HG03095 (cell line): ENCODE results near the gene ATXN7.
A peak's percentile ranks its signal among the peaks of the same experiment; 100 is the strongest.

Source experiments
- ATAC-seq: cut with Tn5 transposase; IDR thresholded peaks from one replicate; pipeline ENCODE4 v1.9.1; 2021; ENCODE audit warnings: moderate library complexity; ENCODE audit not compliant: unreplicated experiment

Gene ATXN7

DNA sequence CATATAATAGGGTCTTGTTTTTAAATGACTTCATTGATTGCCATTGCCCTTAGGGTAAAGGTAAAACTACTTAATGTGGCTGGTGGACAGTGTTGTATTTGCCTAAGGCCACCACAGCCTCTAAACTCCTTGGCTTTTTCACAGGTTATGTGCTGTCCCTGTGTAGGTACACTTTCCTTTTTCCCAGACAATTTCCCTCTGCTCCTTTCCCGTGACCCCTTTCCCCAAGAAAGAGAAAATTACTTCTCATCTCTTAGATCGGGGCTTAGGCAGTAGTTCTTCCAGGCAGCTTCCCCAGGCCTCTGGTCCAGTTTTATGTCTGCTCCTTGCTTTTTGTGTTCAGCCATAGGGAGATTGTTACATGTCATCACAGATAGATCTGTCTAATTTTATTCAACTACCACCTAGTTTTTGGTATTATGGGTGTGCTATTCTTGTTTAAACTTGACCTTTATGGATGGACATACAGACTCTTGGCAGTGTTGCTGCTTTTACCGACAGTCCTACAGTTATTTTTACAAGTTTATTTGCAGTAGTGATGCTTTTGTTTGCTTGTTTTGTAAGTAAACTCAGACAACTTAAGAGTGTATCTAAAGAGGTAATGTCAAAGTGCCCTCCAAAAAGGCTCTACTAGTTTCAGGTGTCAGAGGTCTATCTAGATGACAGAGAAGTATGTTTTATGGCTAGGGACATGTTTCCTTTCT lies 69.0 kb downstream of the ATXN7 start:
- ATAC-seq, result no peak

DNA sequence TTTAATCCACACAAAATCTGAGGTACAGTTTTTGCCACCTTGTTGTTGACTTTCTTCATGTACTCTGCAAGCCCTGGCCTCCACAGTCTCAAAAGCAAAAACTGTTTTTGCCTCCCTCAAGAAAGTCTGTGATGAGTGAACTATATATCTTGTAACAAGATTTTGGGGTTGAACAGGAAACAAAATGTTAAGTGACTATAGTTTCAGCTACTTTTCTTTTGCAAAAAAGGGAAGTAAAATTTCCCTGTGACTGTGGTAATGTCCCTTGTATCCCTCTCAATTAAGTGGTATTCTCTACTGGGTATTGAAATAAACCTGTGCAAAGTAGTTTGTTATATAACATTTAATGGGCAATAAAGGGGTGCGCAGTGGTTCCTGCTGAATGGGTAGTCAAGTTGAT lies 69.8 kb downstream of the ATXN7 start:
- ATAC-seq, result peak; percentile 53

DNA sequence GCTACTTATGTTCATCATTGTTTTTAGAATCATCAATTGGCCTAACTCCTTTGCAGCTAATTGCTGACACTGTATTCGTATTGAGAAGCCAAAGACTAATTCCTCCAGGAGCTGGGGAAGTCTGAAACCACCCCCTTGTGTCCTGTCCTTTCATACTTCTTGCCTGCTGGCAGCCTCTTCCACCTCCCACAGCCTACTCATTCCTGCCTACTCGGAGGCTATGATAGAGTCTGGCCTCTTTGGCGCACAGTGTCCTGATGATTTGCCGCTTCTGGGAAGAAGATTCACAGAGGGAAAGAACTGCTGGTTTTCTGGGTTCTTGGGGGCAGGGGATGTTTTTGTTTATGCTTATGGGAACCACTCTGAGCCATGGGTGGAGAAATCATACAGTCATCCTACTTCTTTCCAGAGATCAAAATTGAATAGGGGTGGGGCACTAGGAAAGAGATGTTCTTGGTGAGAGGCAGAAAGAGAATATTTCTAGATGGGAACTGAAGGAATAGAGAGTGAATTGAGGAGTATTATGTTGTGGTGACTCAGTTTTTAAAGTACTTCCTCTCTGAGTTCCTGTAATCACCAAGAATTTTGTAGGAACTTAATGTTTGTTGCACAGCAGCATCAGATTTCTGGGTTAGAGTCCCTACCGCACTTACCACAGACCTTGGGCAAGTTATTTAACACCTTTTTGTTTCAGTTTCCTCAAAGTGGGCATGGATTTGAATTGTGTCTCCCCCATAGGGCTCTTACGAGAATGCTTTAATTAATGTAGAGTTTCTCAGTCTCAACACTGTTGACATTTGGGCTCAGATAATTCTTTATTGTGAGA lies 70.6 kb downstream of the ATXN7 start:
- no peak for ATAC-seq

DNA sequence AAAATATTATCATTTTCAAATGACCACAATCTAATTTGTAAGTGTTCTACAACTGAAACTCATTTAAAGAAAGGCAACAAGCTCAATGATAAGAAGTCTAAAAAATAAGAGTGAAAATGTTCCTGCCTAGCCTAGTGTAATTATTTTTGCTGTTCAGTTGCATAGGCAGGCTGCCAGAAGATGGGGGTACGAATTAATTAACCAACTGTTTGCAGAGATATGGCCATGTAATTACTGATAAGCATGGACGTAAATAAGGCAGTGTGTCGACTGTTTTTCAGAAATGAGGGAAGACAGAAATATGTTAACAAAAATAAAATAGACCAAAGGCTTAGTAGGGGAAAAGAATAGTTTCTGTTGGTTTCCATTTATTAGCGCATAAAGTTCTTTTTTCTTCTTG lies 73.3 kb downstream of the ATXN7 start:
- no peak for ATAC-seq

DNA sequence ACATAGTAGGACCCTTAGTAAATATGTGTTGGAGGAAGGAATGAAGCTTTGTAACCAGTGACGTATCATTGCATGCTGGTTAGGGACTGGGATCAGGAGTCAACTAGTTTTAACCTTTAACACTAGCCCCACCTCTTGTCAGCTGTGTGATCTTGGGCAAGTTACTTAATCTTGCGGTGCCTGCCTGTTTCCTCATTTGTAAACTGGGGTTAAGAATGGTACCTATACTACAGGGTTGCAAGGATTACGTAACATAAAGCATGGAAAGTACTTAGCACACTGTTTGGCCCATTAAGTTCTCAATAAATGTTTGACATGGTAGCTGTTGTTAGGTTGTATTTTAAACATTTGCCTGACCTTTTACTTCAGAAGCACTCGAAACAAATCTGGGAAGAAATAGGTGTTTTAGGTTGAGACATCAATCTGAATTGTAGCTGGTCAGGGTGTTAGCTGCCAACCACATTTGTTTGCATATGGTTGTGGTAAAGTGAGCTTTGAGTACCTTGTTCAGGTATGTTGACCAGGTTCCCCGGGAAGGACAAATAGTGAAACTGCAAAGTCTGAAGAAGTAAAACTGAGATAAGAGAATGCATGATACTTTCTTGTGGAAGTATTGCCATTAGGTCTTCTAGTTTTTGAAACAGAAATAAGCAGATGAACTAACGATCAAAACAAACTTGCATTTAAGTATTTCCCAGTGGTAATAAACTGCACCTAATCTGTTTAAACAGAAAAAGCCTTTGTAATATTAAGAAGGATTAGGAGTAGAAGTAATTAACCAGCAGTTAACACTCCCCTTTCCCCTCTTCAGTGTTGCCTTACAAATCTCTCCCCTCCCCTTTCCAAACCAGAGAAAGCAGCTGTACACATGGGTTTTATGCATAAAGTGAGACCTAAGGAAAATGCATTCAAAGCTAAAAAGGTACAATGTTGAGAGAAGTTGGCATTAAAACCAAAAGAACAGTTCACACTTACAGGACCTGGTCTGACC lies 74.3 kb downstream of the ATXN7 start:
- ATAC-seq, result peak; percentile 58

DNA sequence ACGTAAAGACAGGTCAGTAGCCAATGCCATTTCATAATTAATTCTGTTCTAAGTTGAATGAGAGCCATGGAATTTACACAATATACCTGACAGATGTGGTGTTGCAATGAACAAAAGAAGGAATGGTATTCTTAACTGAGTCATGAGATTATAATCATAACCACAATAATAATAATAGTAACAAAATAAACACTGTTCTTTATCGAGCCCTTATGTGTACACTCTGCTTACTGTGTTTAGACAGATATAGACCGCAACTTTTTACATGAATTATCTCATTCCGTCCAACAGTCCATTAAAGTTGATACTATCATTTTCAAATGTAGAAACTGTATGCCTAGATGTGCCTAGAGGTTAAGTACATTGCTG lies 76.7 kb downstream of the ATXN7 start:
- ATAC-seq, result no peak

DNA sequence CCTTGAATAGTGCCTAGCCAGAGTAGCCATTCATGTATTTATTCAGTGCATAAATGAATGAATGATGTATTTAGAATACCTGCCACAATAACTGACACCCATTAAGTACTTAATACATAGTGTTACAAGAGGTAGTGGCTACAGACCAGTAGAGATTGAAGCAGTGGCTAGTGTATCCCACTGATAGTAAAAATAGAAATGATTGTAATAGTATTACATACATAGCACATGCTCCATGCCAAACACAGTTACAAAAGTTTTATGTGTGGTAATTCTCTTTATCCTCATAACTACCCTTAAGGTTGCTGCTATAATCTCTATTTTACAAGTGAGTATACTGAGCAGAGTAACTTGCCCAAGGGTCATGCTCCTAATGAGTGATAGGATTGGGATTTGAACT lies 78.9 kb downstream of the ATXN7 start:
- no peak for ATAC-seq

DNA sequence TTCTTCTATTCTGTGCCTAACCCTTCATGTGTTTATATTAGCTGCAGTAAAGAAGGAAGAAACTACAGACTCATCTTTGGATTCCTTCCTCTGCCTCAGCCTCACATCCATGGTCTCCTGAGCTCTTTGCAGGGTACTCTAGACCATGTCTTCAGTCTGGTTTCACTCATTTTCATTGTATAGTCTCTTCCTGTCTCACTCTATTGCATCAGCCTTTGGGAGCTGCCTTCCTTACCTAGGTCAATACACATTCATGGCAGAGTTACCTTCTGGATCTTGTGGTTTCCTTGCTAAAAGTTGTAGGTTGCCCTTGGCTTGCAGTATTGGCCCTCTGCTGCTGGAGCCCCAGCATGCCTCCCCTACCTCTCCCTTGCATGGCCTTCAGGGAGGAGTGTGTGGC lies 80.0 kb downstream of the ATXN7 start:
- ATAC-seq, result no peak

DNA sequence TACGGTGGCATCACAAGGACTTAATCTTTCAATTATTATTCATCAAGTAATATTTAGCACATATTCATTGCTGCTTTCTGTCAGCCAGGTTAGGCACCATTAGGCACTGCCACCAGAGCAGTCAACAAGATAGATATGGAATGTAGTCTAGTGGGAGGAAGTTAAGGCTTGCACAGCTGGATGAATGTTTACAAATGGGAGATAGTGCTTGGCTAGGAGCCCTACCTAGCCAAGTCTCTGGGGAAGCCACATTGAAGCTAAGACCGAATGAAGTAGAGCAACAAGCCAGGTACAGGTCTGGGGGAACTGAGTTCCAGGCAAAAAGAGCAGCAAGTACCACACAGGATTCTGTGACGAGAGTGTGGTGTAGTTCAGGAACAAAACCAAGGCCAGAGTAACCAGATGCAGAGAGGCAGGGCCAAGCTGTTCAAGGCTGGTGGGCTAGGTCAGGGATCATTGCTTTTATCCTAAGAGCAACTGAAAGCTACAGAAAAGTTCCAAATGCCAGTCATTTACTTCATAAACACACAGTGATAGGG lies 82.0 kb downstream of the ATXN7 start:
- ATAC-seq, result no peak

DNA sequence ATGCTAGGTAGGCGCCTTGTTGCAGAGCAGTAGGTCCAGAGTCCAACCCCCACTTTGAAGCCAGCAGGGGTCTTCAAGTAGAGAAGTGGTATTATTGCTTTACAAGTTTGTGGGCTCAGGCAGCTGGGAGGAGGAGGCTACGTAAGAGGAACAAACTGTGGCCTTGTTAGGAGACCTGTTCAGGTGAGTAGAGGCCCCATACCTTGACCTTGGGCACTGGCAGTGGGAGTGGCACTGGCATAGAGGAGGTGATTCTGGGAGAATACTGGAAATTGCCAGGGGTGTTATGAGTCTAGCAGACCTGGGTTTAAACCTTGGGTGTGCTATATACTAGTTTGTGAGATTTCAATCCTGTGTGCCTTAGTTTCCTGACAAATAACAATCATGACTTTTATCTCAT lies 83.1 kb downstream of the ATXN7 start:
- ATAC-seq, result no peak

DNA sequence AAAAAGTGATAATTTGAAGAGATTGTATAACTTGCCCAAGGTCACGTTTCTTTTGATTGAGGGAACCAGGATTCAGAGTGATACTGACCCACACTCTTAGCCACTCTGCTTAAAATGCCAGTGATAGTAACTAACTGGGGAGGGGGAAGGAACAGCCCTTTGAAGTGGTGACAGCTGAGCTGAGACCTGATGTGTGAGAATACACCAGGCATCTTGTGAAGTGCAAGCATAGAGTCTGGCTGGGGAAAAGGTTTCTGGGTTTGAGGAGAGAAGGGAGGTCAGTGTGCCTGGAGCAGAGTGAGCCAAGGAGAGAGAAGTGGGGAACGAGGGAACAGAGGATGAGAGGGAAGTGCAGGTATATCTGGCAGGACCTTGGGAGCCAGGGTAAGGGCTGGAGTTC lies 83.9 kb downstream of the ATXN7 start:
- no peak for ATAC-seq

DNA sequence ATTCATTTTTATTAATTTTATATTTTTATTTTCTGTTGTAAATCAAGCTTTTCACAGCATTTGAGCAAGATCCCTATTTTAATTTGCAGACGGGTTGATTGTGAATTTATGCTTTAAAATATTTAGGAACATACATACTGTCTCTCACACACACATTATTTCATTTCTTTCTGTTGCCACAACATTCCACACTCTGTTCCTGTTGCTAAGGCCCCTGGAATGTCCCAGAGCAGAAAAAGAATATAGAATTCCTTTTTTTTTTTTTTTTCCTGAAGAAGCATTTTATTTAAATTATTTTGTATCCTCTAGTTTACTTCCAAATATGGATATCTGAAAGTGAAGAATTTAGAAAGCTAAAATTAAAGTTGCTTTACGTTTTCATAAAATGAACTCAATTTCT lies 85.3 kb downstream of the ATXN7 start:
- no peak for ATAC-seq

DNA sequence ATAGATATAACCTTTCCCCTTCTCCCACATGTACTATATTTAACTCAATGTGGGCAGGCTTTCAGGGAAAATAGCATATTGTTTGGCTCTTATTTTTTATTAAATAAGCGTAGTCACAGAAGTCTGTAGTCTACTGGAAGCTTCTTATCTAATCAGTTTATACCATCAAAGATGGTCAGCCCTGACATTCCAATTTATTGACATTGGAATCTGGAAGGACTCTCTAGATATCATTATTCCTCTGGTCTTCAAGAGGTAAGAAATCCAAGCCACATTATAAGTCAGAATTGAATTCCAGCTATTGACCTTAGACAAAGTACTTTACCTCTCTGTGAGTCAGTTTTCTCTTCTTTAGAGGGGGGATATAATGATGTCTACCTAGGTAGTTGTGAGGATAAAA lies 87.0 kb downstream of the ATXN7 start:
- ATAC-seq, result no peak

DNA sequence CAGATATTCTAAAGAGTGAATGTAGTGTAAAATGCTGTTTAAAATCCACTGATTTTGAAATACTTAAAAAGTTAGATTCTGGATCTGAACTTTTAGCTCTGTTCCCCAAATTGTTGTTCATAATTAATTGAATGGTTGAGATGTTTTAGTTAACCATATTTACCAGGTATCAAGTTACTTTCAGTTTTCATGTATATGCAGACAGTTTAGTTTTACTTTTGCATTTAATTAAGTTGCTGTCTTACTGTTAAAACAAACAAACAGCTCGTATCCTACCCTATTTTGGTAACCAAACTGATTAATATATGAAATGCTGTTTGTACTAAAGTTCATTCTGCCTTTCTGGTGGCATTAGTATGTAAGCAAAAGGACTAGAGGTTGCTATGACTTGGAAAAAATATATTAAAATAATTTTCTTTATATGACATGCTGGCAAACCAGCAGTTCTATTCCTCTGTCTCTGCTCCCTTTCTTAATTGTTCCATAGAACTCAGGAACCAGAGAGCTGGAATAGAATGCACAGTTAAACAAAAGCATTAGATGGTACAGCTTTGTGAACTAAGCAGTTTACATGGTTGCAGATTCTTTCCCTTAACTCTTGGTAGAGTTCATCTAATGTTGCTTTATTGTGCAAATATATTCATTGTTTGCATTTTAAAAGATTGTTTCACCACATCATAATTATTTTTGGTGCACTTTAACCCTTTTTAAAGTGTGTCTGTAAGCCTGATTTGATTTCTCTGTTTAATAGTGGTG lies 88.0 kb downstream of the ATXN7 start:
- ATAC-seq, result no peak

DNA sequence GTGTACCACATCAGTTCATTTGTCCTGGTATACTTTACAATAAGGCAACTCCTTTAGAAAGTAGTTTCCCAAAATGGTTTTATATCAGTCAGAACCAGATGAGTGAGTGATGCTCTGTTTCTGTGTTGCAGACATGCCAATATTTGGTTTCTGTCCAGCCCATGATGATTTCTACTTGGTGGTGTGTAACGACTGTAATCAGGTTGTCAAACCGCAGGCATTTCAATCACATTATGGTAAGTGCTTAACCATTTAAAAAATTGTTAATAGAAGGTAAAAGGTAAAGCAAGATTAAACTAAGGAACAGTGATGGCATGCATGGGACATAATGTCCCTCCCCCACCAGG lies 88.6 kb downstream of the ATXN7 start:
- no peak for ATAC-seq

DNA sequence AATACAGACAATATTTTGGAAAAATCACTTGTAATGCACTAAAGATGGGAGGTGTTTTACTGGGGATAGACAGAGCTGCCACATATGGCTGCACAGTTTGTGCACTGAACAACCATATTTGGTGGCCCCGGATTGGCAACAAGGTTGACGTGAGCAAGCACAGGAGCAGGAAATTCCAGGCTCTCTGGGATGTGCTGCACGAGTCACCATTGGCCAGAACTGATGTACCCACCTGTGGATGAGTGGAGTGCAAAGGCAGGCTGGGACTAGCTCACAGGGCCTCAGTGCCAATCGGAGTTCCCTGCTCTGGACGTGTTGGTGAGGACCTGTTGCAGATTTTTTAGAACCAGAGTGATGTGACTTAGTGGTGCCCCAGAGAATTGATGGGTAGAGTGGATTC lies 90.5 kb downstream of the ATXN7 start:
- ATAC-seq, result no peak

DNA sequence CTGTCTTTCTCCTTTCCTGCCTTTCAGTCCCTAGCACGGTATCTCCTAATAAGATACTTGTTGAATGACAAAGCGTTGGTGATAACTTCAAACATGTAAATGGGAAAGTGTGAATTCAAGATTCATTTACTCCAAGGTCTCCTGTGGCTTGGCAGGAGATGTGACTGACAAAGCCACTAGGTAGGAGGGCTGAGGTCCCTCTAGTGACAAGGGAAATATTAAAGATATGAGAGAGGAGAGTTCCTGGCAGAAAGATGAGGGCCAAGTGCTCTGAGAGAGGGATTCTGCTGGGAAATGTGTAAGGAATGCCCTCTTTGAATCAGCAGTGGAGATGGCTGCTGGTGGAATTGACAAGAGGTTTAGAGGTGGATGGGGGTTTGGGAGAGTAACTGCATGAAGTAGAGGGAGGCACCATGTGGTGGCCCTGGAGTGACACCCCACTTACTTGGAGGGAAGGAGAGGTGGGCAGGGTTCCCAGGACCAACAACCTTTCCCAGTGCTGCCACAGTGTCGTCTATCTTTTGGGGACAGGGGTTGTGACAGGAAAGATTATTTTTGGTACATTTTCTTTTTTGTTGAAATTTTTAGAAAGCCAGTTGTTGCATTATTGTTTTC lies 91.5 kb downstream of the ATXN7 start:
- no peak for ATAC-seq

DNA sequence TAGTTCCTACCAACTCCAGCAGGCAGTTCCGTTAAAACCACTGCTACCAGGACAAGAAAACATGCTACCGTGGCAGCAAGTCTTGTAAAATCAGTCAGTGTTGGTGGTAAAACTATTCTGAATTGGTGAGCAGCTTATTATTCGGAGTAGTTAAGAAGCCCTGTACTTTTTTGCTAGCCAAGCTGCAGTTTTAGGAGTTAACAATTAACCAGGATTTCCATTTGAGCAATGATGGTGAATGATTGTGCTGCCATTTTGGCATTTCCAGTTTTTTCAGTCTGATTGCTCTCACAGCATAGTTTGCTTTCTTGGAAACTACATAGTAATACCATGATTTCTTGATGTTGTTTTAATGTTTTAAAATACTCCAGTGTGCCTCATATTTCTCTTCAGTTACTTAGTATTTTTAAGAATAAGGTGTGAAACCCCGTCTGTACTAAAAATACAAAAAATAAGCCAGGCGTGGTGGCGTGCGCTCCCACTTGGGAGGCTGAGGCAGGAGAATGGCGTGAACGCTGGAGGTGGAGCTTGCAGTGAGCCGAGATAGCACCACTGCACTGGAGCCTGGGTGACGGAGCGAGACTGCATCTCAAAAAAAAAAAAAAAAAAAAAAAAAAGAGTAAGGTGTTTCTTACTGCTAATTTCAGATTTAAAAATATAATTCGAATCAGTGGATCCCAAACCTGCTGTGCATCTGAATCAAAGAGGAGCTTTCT lies 92.3 kb downstream of the ATXN7 start:
- ATAC-seq, result no peak

DNA sequence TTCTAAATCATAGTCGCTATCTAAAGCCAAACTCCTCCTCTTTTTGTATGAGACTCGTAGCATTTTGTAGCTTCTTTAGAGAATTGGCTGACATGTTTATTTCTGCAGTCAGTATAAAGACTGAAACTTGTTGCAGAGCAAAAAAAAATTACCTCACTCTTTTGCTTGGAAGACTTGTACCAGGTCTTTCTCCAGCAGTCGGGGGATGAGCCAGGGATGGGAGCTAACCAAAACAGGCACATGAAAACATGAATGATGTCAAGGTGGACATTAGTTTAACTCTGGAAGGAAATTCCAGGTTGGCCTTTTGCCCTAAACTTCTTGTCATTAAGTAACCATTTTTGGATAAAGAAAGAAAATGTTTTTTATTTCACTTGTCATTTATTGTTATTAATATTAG lies 95.5 kb downstream of the ATXN7 start:
- no peak for ATAC-seq
